Effector memory CD4-positive, alpha-beta T cell (primary cell): Measurements from ENCODE around the gene ARRDC2.

Source experiments
- DNase-seq, 3 donors: peaks; one replicate each; pipeline ENCODE4 v3.0.0-alpha.2; 2020
- H3K27ac ChIP-seq: 2 replicates; pipeline ENCODE4 v1.7.0; 2013; ENCODE audit warnings: mild to moderate bottlenecking, low read length, moderate library complexity; ENCODE audit not compliant: insufficient read depth, poor library complexity, severe bottlenecking
- H3K27me3 ChIP-seq: replicated peaks from 2 replicates; pipeline ENCODE4 v1.7.0; 2013; ENCODE audit warnings: mild to moderate bottlenecking, low read length; ENCODE audit not compliant: insufficient read depth, control insufficient read depth, poor library complexity, severe bottlenecking
- H3K36me3 ChIP-seq: 2 replicates; pipeline ENCODE4 v1.7.0; 2013; ENCODE audit warnings: mild to moderate bottlenecking, low read length, moderate library complexity; ENCODE audit not compliant: control insufficient read depth, insufficient read depth
- H3K4me1 ChIP-seq: 2 replicates; pipeline ENCODE4 v1.7.0; 2013; ENCODE audit warnings: low read length, mild to moderate bottlenecking; ENCODE audit not compliant: control insufficient read depth, insufficient read depth, poor library complexity, severe bottlenecking
- H3K4me3 ChIP-seq: 2 replicates; pipeline ENCODE4 v1.7.0; 2013; ENCODE audit warnings: low read length, low read depth, mild to moderate bottlenecking; ENCODE audit not compliant: insufficient read depth, poor library complexity, severe bottlenecking
- H3K9me3 ChIP-seq: 2 replicates; pipeline ENCODE4 v1.7.0; 2013; ENCODE audit warnings: mild to moderate bottlenecking, low read length, moderate library complexity; ENCODE audit not compliant: control insufficient read depth

The ARRDC2 gene

GRCh38 chr19:18041054-18041453 lies 33.1 kb downstream of the ARRDC2 start:
- Histone ChIP-seq H3K9me3 (no peaks in the 10 kb centered on the region), H3K27me3 (no peaks in the 10 kb centered on the region), H3K27ac (no peak overlapping the region), H3K4me1 (peaks cover 24% of the 10 kb centered on the region), H3K36me3 (no peaks in the 10 kb centered on the region), H3K4me3 (no peak overlapping the region)
- no peak for DNase-seq

- no peak overlapping the region for H3K4me3 ChIP-seq
- H3K4me1 ChIP-seq = peaks cover 24% of the 10 kb centered on the region
- H3K27ac ChIP-seq = peak overlapping the region; percentile 73
Measured at GRCh38 chr19:18043676-18044075, 35.7 kb downstream of the ARRDC2 start.

GRCh38 chr19:18044825-18045304 lies 36.9 kb downstream of the ARRDC2 start:
- peak; percentile 66 to 69 (median 69) for DNase-seq
- H3K9me3 ChIP-seq = no peaks in the 10 kb centered on the region
- H3K27ac ChIP-seq = peak overlapping the region; percentile 73
- H3K27me3 ChIP-seq = no peaks in the 10 kb centered on the region
- no peaks in the 10 kb centered on the region for H3K36me3 ChIP-seq
- H3K4me1 ChIP-seq = peaks cover 24% of the 10 kb centered on the region
- H3K4me3 ChIP-seq = peak overlapping the region; percentile 50

More at GRCh38 chr19:18043676-18044075, 35.7 kb downstream of the ARRDC2 start:
- no peak for DNase-seq
- Histone ChIP-seq H3K27me3 (no peaks in the 10 kb centered on the region), H3K9me3 (no peaks in the 10 kb centered on the region), H3K36me3 (no peaks in the 10 kb centered on the region)

- H3K36me3 ChIP-seq = no peaks in the 10 kb centered on the region
- no peaks in the 10 kb centered on the region for H3K9me3 ChIP-seq
- peak overlapping the region; percentile 73 for H3K27ac ChIP-seq
- H3K27me3 ChIP-seq = no peaks in the 10 kb centered on the region
- peaks cover 29% of the 10 kb centered on the region for H3K4me1 ChIP-seq
- peak overlapping the region; percentile 50 for H3K4me3 ChIP-seq
- DNase-seq = no peak
Measured at GRCh38 chr19:18045307-18046050, 37.5 kb downstream of the ARRDC2 start.

- H3K36me3 ChIP-seq = no peaks in the 10 kb centered on the region
- H3K27me3 ChIP-seq = no peaks in the 10 kb centered on the region
- H3K9me3 ChIP-seq = no peaks in the 10 kb centered on the region
- no peak overlapping the region for H3K4me3 ChIP-seq
- peaks cover 31% of the 10 kb centered on the region for H3K4me1 ChIP-seq
- DNase-seq = no peak
- H3K27ac ChIP-seq = no peak overlapping the region
Measured at GRCh38 chr19:18046059-18046718, 38.2 kb downstream of the ARRDC2 start.

GRCh38 chr19:18049385-18049784 lies 41.4 kb downstream of the ARRDC2 start:
- no peak overlapping the region for H3K4me3 ChIP-seq
- no peak overlapping the region for H3K27ac ChIP-seq
- no peak for DNase-seq

GRCh38 chr19:18051887-18052286 lies 43.9 kb downstream of the ARRDC2 start:
- no peak for DNase-seq
- Histone ChIP-seq H3K4me3 (no peak overlapping the region), H3K27ac (no peak overlapping the region), H3K4me1 (peaks cover 8% of the 10 kb centered on the region), H3K36me3 (no peaks in the 10 kb centered on the region), H3K9me3 (no peaks in the 10 kb centered on the region), H3K27me3 (no peaks in the 10 kb centered on the region)

More at GRCh38 chr19:18049385-18049784, 41.4 kb downstream of the ARRDC2 start:
- Histone ChIP-seq H3K4me1 (peaks cover 20% of the 10 kb centered on the region), H3K27me3 (no peaks in the 10 kb centered on the region), H3K9me3 (no peaks in the 10 kb centered on the region), H3K36me3 (no peaks in the 10 kb centered on the region)

- Histone ChIP-seq H3K27ac (no peak overlapping the region), H3K9me3 (no peaks in the 10 kb centered on the region), H3K27me3 (no peaks in the 10 kb centered on the region), H3K4me3 (no peak overlapping the region), H3K36me3 (no peaks in the 10 kb centered on the region), H3K4me1 (peaks cover 15% of the 10 kb centered on the region)
- DNase-seq = no peak
Measured at GRCh38 chr19:18053576-18054219, 45.7 kb downstream of the ARRDC2 start.

- DNase-seq = no peak
- Histone ChIP-seq H3K4me1 (peaks cover 7% of the 10 kb centered on the region), H3K9me3 (no peaks in the 10 kb centered on the region), H3K27me3 (no peaks in the 10 kb centered on the region), H3K36me3 (peaks cover 11% of the 10 kb centered on the region), H3K4me3 (no peak overlapping the region), H3K27ac (no peak overlapping the region)
Measured at GRCh38 chr19:18055967-18056366, 48.0 kb downstream of the ARRDC2 start.

- Histone ChIP-seq H3K27me3 (no peaks in the 10 kb centered on the region), H3K9me3 (no peaks in the 10 kb centered on the region), H3K27ac (no peak overlapping the region), H3K4me3 (no peak overlapping the region), H3K4me1 (peaks cover 7% of the 10 kb centered on the region), H3K36me3 (peaks cover 11% of the 10 kb centered on the region)
- DNase-seq = no peak
Measured at GRCh38 chr19:18057557-18057956, 49.6 kb downstream of the ARRDC2 start.
